Raji (cell line): ENCODE results near the gene MEIS3.

Source experiments
- POLR2A ChIP-seq: IDR thresholded peaks from 2 replicates; pipeline ENCODE4 v1.6.1; 2011; ENCODE audit warnings: low read depth, low read length, control low read depth; ENCODE audit not compliant: insufficient read depth

Gene MEIS3

DNA sequence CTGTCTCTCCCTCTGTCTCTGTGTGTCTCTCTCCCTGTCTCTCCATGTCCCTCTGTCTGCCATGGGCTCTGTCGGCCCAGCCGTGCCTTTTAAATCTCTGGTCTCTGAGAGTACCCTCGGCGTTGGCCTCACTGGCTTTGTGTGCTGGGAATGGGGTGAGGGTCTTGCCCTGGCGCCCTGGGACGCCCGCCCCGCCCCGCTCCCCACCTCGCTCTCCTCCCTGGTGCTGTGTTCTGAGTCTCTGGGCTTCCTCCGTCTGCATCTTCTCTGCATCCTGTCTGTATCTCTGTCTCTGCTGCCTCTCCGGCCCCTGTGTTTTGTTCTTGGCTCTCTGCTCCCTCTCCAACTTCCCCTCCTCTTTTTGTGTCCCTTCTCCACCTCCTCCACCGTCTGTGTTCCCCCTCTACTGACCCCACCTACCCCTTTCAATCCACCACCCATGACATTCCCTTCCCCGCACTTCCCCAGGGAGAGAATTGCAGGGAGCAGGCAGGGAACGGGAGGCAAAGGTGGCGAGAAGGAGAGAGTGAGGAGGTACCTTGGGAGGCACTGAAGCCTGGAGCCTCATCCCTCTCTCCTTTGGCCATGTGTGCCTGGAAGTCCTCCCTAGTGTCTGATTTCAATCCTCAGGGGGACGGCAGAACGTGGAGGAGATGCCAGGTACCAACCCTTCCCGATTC is 4.0 kb upstream of the MEIS3 start:
- no peak for TF ChIP-seq POLR2A

DNA sequence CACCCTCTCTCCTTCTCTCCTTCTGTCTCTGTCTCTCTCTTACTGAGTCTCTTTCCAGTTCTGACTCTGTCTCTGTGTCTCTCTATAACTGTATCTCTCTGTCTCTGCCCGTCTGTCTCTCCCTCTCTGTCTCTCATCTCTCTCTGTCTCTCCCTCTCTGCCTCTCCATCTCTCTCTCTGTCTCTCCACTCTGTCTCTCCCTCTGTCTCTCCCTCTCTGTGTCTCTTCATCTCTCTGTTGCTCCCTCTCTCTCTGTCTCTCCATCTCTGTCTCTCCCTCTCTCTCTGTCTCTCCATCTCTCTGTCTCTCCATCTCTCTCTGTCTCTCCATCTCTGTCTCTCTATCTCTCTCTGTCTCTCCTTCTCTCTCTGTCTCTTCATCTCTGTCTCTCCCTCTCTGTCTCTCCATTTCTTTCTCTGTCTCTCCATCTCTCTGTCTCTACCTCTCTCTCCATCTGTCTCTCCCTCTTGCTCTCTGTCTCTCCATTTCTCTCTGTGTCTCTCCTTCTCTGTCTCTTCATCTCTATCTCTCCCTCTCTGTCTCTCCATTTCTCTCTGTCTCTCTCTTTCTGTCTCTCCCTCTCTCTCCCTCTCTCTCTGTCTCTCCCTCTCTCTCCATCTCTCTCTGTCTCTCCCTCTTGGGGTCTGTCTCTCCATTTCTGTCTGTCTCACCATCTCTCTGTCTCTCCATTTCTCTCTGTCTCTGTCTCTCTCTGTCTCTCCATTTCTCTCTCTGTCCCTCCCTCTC is 3.3 kb upstream of the MEIS3 start:
- no peak for TF ChIP-seq POLR2A

DNA sequence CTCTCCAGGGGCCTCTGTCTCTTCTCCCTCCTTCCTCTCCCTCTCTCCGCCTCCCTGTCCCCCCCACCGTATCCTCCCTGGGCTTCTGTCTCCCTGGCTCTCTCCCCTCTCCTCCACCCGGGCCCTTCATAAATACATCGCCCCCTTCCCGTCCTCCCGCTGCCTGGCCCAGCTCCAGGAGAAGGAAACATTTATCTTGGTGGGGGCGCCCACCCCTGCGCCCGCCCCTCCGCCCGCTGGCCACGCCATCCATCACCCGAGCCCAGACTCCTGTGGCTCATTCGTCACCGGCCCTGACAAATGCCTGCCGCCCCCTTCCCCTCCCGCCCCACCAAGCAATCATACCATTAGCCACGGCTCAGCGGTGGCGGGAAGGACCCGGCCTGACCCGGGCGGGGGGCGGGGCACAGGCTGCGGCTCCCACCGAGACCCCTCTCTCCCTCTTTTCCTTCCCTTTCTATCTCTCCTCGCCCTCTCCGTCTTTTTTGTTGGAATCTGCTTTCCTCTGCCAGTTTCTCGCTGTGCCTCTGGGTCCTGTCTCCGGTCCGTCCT is 2.6 kb upstream of the MEIS3 start:
- TF ChIP-seq POLR2A, result no peak

DNA sequence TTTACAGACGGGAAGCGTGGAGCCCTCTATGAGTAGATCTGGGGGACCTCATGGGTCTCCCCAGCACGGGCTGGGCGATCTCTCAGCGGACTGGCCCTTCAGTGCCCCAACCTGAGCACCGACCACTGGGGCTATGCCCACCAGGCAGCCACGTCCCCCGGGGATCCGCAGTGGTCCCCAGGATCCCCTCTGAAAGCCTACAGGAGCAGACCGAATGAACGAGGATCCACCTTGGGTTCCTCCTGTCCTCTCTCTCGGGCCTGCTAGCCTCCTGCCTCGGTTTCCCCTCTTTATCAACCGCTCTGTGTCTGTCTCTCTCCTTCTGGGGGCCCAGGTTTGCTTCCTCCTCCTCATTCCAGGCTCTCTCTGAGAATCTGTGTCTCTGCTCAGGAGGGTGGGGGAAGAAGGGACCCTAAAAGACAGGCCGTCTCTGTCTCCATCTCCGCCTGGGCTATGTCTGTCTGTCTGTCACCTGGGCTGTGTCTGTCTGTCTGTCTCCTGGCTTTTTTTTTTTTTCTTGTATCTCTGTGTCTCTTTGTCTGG is 2.0 kb upstream of the MEIS3 start:
- TF ChIP-seq POLR2A, result no peak

DNA sequence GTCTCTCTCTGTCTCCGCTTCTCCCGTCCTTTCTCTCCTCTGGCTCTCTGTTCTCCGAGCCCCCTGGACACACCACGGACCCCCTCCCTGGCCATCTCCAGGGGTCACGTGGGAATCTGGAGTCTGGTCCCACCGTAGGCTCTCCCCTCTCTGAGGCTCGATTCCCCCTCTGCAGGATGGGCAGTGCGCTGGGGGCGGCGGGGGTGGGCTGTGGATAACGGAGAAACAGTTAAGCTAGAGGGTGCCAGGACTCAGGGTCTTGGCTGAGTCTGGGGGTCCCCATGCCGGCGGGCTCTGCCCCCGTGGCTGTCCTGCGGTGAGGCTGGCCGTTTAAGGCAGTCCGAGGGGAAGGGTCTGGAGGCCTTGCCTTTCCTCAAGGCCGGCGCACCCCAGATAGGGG is 462 bp upstream of the MEIS3 start:
- no peak for TF ChIP-seq POLR2A

DNA sequence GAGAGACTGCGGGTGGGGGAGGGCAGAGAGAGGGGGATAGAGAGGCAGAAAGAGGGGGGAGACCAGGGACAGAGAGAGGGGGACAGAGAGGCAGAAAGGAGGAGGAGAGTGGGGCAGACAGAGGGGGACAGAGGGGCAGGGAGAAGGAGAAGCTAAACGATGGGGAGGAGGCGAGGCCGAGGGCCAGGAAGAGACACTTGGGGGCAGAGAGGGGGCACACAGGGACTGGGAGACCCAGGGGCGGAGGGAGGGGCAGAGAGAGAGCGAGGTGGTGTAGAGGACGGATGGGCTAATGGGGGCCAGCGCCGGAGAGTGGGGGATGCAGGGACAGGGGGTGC is 666 bp downstream of the MEIS3 start:
- no peak for TF ChIP-seq POLR2A

DNA sequence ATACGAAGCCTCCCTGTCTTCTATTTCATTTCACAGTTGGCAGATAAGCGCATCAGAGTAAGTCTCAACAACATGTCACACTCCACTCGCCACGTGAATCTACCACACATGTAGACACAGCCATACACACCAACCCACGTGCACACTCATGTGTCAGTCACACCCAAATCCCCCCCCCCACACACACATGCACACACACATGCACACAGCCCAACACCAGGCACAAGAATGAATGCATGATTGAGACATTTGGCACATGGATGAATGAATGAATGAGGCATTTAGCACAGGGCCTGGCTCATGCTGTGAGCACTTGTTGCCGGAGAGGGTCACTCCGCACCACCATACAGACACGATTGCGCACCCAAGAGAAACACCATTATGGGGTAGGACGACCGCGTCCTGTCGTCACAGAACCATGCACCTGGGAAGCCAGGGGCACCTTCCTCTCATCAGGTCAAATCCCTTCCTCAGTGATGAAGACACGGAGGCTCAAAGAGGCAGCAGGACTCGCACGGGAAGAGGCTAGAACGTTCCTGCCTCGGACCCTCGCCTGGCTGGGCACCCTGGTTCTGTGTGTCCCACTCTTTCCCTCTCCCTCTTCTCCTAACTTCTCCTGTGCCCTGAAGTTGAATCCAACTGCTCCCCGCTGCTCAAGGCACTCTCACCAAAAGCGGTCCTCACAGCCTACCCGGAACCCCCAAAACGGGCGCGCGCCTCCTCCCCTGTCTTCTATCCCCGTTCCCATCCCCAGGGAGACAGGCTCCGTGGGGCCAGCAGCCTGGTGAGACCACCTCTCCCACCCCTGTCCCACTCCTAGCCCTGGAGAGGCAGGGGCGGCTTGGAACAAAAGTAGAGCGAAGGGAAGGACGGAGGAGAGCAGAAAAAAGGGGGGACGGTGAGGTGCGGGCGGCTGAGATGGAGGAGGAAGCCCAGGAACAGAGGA is 1.3 kb downstream of the MEIS3 start:
- no peak for TF ChIP-seq POLR2A

DNA sequence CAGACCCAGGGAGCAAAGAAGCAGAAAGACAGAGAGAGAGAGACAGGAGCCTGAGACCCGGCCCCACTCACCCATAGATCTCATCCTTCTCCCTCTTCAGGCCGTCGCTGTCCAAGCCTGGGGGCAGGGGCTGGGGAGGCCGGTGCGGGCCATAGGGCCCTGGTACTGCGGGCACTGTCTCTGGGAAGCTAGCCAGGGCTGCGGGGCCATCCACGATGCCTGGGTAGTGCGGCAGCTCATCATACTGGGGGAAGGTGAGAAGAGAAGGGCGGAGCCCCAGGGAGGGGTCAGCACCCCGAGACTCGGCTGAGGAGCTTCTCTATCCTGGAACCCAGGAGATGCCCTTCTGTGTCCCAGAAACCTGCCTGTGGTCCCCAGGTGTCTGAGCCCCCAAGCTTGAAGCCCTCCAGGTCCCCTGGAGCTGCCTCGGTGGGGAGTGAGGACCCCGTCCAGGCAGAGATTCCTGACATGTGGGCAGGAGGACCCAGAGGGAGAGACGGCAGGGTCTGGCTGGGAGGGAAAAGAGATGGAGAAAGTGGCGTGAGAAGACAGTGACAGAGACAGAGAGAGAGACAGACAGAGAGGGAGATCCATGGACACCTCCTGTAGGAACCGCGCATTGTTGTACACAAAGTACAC is 2.1 kb downstream of the MEIS3 start:
- TF ChIP-seq POLR2A, result no peak

DNA sequence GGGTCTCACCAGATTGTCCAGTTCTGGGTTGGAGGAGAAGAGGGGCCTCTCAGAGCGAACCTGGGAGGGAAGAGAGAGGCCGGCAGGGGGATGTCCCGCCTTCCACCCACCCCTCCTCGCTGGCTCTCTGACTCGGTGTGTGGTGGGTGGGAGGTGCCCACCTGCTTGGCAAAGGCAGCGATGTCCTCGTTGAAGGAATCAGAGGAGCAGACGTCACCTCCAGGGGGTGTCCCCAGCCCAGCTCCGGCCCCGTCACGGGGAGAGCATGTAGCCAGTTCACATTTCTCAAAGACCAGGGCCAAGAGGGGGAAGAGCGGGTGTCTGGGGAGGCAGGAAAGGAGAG is 2.7 kb downstream of the MEIS3 start:
- no peak for TF ChIP-seq POLR2A

DNA sequence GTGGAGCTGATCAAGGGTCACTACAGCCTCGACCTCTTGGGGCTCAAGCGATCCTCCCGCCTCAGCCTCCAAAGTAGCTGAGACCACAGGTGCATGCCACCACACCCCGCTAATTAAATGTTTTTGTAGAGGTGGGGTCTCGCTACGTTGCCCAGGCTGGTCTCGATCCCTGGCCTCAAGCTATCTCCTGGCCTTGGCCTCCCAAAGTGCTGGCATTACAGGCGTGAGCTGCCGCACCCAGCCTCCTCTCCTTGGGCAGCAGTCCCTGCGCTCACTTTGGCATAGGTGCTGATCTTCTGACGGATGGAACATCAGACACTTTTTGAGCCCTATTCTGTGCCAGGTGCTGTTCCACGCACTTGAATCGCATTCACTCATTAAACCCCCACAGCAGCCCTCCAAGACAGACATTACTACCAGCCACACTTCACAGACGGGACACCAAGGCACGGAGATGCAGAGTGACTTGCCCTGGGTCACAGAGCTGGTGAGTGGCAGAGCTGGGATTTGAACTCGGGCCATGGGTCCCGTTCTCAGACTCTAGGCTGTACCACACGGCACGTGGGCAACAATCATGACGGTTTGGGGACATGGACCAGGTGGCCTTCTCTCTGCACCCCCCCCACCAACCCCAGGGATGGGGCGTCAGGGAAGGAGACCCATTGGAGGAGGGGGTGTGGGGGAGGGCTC is 3.2 kb downstream of the MEIS3 start:
- TF ChIP-seq POLR2A, result no peak

DNA sequence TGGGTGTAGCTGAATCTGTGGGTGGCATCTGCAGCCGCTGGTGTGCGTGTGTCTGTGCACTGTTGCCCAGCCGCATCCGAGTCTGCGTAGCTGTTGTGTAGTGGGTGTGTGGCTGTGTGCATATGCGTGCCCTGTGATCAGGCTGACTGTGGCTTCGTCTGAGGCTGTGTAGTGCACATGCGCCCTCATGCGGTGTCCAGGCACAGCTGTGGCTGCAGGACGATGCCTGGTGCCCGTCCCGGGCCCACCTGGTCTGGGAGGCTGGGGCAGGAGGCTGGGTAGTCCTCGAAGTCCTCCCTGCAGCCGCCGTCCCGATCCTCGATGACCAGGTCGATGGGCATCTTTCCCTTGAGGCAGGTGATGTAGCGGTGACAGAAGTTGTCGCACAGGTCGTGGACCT is 4.9 kb downstream of the MEIS3 start:
- TF ChIP-seq POLR2A, result no peak

DNA sequence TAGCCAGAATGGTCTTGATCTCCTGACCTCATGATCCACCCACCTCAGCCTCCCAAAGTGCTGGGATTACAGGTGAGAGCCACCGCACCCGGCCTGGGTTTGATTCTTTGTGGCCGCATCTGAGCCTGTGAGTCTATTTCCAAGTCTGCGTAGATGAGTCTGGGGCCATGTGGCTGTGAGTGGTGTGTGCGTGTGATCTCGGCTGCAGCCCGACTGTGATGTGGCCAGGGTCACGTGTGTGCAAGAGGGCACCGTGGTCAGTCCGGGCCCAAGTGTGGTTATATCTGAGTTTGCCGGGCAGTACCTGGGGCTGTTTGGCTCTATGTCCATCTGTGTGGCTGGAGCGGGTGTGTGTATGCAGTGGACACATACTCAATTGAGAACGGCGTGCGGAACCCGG is 5.4 kb downstream of the MEIS3 start:
- no peak for TF ChIP-seq POLR2A

DNA sequence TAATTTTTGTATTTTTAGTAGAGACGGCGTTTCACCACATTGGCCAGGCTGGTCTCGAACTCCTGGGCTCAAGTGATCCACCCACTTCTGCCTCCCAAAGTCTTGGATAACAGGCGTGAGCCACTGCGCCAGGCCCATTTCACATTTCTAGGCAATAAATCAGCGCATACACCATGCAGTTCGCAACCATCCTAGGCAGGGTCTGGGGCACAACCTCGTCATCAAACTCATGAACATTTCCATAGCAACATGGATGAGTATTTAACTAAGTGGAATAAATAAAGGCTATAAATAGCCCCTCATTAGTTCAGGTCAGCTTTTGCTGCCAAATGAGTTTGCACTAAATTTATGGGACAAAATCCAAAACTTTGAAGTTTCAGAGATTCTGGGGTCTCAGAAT is 8.2 kb downstream of the MEIS3 start:
- TF ChIP-seq POLR2A, result no peak
